ENCODE data around the gene IDUA.
"Not testable (repeated sequence)": the region's sequence is repeated elsewhere in the genome, so short reads cannot be mapped to it uniquely, and the experiment has no call there.

The IDUA gene

DNA sequence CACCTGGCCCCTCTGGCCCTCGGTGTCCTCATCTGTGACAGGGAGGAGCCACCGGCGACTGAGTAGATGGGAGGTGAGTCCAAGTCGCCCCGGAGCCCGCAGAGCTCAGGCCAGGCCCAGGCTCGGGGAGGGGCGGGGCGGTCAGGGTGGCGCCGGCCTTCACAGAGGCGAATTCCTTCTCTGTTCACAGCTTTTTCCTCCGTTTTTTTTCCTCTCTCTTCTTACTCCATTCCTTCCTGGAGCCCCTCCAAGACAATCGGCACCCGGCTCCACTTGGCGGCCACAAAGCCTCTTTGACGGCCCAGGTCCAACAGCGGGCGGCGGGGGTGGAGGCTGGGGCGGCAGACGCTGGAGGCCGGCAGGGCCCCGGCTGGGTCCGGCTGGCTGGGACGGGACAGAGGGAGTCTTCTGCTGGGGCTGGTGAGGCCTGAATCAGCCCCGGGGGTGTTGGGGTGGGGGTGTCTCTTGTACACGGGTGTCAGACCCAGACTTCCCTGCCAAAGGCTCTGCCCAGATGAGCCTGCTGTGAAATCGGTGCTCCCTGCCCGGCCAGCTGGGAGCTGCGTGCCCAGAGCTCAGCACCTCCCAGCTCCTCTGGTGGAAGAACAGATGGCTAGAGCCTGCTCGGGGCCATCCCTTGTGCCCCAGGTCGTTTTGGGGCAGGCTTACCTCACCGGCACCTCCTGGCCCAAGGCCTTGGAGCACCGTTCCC lies 47.2 kb downstream of the IDUA start:
- DNase-seq, result no peak

DNA sequence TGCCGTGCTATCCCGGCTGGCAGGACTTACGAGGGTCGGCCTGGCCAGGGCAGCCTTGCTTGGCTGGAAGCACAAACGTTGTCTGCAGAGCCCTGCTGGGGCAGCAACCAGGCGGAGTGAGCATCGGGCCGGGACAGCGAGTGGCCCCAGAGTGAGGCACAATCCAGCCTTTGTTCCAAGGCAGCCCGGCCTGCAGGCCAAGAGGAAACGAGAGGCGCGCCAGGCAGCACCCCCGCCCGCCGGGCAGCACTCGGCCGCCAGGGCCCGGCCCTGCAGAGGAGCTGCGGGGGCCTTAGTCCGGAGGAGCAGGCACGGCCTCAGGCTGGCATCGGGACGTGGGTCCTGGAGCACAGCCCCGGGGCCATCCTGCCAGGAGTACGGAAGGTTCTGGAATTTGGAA lies 48.7 kb downstream of the IDUA start:
- DNase-seq, result no peak

DNA sequence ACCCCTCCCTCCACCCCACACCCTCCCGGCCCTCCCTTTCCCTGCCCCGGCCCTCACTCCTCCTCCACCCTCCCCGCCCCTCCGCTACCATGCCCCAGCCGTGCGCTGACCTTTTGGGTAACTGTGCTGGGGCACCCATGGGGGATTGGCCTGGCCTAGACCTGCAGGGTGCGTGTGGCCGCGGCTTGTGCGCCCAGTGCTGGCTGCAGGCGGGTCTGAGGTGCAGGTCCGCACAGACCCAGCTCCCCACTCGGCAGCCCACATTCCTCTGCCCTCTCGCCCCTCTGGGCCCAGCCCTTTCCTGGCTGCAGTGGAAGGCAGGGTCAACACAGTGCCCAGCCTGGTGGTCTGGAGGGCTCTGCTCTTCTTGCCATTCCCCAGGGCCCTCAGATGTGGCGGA lies 49.3 kb downstream of the IDUA start:
- no peak for DNase-seq

DNA sequence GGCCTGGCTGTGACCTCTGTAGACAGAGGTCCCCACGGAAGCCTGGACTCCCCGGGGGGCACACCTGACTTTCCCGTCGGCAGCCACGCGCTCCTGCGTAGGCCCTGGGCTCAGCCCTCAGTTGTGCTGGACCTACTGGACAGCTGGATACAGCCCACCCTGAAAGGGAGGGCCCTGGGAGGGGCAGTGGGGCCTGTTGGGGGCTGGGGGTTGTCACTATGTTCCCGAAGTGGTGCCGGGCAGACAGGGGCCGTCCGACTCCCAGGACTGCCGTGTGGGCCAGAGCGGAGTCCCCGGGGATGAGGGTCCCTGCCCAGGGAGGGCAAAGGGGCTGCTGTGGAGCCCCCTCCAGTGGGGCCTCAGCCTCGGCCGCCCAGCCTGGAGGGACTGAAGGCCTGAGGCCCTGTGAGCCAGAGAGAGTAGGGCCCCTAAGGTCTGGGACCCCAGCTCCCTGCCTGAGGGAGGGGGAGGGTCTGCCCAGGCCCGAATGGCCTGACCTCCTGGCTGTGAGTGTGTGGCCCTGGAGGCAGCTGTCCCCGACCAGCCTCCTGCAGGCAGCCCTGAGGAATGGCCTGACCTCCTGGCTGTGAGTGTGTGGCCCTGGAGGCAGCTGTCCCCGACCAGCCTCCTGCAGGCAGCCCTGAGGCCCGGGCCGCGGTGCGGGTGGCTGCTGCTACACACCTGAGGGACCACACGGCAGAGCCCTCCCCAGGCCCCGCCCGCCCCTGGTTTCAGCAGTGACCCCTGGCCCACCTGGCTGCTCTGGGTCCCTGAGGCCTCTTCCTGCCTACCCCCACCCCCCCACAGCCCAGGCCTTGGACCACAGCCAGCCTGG lies 50.3 kb downstream of the IDUA start:
- DNase-seq, result no peak

DNA sequence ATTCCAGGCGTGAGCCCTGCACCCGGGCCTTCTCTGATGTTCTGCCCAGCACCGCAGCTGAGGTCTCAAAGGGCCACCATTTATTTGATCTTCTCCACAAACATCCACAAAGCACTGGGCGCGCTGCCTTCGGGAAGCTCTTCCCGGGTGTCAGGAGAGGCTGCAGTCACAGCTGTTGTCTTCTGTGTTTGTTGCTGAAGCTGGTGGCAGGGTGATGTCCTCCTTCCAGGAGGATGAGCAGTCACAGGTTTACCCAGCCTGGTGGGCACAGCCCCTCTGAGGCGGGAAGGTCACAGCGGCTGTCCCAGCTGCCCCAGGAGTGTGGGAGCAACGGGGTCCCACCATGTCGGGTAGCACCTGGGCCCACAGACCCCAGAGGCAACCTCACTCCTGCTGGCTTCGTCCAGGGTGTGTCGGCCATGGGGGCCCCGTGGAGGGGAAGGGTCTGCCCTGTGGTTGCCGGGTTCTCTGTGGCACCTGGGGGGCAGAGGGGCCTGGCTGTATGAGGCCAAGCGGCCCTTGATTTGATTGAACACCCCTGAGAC lies 52.2 kb downstream of the IDUA start:
- DNase-seq, result no peak

DNA sequence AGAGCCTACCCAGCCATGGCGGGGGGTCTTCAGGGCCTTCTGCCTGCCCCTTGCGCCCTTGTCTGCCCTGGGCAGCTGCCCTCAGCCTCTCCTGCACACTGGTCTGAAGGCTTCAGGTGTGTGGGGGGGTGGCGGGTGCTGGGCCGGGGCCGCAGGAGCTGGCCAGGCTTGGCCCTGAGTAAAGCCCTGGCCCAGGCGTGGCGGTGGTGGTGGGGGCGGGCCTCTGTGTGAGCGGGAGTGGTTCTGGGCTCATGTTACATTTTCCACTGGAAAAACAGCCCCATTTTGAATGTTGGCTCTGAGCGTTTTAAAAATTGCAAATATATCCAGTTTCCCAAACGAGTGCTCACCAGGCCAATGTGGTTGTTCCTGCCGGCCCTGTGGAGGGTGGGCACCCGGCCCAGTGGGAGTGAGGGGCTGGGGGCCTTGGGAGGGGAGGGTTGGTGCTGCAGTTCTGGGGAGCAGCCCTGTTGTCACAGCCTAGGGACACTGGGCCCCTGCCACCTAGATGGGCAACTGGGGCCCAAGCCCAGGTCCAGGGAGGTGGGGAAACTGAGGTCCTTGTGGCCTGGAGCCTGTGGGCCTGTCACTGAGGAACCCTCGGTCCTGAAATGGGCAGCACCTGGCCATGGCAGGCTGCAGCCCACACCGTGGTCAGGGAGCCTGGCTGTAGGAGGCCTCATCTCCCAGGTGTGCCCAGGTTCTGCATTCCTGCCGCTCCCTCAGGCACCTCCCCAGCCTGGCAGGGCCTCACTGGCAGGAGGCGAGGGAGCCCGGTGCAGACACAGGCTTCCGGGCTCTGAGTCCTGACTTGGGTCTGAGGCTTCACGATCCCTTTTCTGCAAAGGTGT lies 52.9 kb downstream of the IDUA start:
- no peak for DNase-seq

DNA sequence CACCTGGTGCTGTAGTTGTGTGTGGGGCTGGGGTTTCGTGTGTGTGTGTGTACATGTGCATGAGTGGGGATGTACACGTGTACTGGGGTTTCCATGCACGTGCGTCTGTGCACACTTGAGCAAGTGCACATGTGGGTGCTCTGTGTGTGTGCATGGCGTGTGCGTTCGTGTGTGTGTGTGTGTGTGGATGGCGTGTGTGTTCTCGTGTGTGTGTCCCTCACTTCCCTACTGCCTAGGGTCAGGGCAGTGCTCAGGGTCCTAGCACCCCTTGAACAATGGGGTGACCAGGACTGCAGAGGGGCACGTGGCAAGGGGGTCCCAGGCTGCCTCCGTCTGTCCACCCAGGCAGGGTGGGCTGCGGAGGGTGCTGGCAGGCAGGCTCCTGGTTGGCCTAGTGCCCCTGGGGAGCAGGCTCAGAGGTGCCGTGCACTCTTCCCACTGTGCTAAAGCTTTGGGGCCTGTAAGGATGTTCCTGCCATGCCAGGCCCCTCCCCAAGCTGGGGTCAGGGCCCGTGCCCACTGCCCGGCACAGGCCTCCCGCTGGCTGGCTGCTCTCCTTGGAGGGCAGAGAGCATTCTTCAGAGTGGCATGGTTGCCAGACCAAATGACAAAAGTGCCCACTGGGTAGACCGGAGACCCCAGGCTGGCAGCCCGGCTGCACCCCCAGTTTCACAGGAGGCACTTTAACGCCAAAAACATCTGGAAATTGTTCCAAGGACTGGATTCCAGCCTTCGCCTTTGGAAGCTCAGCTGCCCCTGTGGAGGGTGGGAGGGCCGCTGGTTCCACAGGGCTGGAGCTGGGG lies 53.7 kb downstream of the IDUA start:
- no peak for DNase-seq

DNA sequence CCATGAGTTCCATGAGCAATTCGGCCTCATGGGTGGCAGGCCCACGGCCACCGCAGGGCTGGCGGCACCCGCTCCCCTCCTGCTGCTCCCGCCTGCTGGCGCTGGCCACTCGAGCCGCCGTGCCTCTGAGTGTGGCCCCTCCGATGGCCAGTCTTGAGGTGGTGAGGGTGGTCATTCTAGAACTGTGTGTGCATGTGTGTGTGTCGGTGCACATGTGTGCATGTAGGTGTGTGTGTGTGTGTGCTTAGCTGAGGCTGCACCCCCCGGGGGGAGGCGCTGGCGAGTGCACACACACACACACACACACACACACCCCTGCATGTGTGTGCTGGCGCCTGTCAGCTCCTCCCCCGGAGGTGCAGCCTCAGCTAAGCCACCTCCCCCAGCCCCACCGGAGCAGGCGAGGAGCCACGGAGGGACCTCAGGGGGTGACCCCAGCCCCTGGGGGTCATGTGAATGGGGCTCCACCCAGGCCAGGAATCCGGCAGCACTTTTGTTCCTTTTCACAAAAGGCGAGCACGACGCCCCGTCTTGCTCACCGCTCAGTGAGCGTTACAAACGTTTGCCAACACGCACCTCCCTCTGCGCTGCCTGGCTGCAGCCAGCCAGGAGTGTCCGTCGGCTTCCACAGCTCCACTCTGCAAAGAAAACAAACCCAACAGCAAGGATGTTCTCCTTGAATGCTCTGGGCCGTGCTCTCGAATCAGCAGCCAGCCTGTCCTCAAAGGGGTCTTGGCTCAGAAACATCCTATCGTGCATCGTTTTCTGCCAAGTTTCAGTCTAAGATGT lies 54.5 kb downstream of the IDUA start:
- no peak for DNase-seq

DNA sequence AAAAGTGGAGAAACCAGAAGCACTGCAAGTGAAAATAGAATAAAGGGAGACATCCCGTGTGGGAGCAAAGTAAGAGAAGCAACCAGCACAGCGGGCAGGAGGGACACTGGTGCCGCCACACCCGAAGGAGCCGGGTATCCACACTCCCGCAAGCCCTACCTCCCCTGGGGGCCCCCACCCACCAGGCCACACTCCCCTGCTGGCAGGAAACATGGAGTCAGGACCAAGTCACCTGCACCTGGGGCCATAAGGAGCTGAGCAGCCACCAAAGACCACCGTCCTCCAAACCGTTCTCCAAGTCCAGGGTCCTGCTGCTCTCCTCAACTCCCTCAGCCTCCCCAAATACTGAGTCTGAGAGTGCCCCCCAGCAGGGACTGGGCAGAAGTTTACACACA lies 55.1 kb downstream of the IDUA start:
- DNase-seq, result no peak

DNA sequence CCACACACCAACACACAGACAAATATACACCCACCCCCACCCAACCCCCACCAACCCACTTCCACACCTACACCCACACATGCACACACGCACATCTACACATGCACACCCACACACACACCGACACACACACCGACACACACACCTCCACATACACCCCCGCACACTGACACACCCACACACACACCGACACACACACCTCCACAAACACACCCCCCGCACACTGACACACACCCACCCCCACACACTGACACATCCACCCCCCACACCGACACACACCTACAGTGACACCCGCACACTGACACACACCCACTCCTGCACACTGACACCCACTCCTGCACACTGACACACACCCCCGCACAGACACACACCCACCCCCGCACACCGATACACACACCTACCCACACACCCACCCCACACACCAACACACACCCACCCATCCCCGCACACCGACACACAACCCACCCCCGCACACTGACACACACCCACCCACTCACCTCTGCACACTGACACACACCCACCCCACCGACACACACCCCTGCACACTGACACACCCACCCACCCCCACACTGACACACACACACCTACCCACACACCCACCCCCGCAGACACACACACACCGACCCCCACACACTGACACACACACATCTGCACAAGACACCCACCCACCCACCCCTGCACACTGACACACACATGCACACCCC lies 55.7 kb downstream of the IDUA start:
- no peak for DNase-seq

DNA sequence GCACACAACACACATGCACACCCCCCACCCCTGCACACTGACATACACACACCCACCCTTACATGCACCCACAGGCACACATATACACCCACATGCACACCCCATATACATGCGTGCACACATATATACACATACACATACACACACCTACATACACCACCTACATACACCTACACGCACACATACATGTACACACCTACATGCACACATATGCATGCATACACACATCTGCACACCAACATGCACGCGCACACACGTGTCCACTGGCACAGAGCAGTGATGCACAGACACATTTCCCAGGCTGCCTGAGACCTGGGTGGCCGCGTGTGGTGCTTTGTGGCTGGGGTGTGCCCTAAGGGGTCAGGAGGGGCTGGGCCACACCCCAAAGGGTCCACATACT lies 56.3 kb downstream of the IDUA start:
- no peak for DNase-seq

DNA sequence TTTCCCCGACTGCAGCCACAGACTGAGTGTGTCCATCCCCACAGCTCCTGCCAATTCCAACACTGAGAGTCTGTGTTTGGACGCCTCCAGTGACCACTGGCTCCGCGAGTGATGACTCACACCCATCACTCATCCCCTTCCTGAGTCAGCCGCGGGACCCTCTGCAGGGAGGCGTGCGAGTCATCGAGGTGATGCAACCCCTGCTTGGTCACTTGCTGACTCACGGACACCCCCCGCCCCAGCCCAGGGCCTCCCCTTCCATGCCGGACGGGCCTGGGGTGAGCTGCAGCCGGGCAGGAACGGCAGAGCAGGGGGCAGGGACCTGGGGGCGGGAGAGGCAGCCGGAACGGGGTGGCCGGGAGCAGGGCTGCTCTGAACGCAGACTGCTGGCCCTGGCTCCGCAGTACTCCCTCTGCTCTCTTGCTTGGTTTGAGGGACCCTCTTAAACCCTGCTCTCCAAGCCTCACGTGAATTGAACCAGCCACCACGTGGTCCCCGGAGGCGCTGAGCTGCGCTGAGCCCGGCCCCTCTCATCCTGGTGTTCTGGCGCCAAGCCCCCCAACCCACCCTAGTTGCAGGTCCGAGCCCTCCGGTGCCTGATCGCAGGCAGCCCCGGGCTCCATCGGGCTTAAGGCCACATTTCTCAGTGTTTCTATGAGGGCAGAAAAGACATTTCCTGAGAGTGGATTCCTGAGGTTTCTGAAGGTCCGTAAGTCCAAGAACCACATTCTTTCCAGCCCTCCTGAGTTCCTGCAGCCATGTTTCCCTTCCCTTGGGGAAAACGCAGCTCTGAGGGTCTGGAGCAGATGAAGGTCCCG lies 57.0 kb downstream of the IDUA start:
- DNase-seq, result peak; percentile 95

DNA sequence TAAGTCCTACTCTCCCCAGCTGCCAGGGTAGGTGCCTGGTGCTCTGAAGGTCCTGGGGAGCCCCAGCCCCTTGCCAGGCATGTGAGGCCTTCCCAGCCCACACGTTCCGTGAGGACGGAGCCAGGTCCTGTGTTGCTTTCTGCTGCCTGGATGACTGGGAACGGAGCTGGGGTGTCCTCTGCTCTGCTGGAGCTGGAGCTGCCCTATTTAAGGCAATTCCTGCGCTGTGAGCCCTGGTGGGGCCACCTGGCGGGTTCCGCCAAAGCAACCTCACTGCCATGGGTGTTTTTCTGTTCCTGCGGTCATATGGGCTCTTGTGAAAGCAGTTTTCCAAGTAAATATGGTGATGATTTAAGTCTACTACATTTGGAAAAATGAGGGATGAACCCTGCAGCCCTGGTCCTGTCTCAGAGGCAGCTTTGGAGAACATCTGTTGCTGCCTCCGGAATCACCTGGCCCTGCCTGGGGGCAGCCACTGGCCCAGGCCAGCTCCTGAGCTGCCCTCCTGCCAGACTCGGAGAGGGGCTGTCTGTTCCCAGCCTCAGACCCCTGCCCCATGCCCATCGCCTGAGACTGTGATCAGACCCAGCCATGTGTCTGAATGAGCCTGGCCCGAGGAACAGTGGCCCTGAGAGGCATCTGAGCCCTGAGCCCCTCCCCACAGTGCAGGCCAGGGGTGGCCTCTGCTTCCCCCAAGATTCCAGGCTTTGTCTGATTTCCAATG lies 57.8 kb downstream of the IDUA start:
- DNase-seq, result no peak

DNA sequence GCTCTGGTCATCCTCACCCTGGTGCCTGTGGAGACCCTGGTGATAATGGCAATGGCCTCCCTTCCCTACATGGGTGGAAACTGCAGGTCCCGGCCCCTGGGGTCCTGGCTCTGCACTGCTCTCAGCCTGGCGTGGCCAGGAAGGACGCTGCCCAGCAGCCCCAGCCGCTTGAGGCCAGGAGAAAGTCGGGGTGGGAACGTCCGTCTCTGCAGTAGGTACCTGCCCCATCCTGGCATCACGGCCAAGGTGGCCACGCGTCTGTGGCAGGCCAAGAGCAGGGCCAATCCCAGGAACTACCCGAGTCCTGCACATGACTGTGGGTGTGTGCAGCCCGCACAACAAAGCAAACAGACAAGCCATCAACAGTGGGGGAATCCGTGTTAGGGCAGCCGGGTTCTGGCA lies 58.4 kb downstream of the IDUA start:
- DNase-seq, result no peak

DNA sequence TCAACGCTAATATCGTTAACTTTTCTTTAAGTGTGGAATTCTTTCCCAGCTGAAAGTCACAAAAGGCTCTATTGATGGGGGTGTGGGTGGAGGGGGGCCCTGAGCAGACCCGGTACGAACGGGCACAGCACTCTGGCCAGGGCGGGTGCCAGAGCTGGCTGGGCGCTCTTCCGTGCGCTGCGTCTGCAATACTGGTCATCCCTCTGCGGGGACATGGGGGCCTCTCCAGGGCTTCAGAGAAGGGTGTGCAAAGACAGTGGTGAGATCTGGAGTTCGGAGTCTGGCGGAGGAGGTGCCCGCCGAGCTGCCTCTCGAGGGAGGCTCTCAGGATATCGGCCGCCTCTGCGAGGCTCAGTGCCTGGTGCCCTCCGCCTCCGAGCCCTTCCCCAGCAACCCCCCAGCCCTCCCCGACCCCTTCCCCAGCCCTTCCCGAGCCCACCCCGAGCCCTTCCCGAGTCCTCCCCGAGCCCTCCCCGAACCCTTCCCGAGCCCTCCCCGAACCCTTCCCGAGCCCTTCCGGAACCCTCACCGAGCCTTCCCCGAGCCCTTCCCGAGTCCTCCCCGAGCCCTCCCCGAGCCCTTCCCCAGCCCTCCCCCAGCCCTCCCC lies 58.9 kb downstream of the IDUA start:
- no peak for DNase-seq

DNA sequence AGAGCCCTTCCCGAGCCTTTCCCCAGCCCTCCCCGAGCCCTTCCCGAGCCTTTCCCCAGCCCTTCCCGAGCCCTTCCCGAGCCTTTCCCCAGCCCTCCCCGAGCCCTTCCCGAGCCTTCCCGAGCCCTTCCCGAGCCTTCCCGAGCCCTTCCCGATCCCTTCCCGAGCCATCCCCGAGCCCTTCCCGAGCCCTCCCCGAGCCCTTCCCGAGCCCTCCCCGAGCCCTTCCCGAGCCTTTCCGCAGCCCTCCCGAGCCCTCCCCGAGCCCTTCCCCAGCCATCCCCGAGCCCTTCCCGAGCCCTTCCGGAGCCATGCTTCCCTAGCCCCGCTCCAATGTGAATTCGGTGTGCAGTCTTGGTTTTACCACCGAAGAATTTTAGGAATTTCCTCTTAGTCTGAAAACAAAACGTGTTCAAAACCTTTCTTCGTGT lies 59.8 kb downstream of the IDUA start:
- not testable (repeated sequence) for DNase-seq

DNA sequence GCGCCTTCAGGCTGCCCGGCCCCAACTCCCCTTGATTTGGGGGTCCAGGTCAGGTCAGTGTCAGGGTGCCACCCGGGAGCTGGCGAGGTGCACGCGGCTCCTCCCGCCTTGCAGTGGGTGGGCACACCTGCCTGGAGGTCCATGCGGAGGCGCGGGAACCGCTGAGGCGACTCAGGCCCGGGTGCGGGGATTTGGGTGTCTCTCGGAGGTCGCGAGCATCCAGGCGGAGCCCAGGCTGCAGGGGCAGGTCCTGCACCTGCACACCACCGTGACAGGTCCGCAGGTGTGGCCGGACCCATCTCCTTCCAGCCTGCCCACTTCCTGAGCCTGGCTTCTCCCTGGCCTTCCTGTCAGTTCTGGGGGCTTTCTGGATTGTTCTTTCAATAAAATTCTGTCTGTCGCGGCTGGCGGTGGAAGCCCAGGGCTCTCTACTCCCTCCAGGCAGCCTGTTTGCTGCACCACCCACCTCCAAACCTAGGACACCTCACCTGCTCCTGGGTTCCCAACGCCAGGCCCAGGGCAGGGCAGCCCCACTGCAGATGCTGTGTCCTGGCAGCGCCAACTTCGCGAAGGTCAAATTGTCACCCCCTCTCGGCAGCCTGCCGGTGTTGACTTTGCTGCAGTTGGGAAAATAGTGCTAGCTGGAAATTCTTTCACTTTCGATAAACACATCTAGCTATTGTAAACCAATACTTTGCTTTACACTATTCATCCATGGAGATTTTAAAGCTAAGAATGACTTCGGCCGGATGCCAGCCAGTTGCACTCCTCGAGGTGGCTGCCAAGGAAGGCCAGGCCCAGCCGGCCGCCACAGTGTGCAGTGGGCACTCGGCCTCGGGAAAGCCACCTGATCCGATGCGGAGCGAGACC lies 60.5 kb downstream of the IDUA start:
- DNase-seq, result no peak

Data from inflammatory macrophage treated with lipopolysaccharide for 4 hours (primary cell).